Left hindlimb (tissue), 1 donor: ENCODE measurements around the gene WDR73.
"Not testable (repeated sequence)": the region's sequence is repeated elsewhere in the genome, so short reads cannot be mapped to it uniquely, and the experiment has no call there.

Experiments
- DNase-seq: peaks from one replicate; pipeline ENCODE4 v3.0.0-alpha.2; 2018

WDR73 gene

DNA sequence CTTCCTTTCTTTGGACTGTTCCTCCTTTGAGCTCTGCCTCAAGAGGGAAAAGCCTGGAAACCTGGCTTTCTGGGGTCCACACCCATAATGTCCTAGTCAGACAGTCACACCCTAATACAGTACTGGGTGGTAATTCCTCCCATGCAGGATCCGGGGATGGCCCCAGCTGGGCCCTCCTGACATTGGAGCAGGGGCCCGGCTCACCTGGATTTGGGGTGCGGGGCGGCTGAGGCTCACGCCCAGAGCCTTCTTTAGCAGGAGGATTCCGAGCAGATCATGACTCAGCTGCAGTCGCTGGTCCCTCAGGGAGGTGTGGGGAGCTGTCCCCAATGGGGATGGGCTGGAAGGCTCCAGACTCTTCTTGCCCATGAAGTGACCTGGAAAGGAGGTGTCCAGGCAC is 2.9 kb upstream of the WDR73 start:
- no peak for DNase-seq

DNA sequence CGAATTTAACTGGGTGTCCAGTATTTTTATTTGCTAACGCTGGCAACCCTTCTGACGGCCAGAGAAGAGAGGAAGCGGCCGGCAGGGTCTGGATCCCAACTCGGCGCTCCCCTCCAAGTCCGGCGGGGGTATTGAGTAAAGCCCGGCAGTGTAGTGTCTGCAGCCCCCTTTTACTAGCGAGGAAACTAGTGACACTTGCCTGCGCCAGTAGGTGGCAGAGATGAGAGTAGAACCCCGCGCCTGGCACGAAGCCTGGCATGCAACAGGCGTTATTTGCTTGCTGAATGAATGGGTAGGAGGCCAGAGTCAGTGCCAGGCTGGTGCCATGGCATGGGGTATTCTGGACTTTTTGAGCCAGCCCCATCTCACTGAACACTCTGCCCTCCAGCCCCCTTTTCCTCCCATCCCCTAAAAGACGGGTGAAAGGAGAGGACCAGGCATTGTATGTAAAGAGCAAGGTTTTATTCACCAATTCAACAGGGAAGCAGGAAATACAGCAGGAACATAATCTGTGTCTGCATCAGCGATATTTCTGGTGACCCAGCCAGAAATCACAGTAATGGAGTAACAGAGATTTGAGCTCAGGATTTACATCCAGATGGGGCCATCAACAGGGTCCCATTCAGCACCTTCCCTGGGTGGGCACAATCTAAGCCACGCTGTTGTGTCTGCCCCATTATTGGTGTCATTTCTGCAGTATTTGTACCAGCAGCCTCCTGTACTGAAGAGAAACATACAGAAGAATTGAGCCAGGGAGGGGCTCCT is 788 bp upstream of the WDR73 start:
- peak; percentile 84 for DNase-seq

DNA sequence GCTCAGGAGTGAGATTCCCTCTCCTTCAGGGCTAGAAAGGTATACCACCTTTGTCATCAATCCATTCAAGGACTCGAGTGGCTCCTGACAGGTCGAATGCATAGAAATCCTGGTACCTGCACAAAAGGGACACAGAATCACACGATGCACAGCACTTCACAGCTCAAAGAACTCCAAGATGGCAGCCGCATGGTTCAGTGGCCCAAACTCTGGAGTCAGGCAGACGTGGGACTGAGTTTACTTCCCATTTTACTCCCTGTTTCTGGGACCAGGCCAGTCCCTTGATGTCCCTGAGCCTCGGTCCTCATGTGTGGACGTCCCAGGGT is 536 bp downstream of the WDR73 start:
- no peak for DNase-seq

DNA sequence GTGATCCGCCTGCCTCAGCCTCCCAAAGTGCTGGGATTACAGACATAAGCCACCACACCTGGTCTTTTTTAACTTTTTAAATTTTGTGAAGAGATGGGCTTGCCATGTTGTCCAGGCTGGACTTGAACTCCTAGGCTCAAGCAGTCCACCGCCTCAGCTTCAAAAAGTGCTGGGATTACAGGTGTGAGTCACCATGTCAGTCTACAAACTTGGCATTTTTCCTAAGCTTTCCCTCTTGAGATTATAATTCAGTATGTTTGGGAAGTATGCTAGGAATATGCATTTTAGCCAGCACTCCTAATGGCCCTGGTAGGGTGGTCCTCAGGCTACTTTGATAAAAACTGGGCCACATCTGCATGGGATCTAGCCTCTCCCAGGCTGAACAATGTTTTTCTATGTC is 4.4 kb downstream of the WDR73 start:
- DNase-seq = no peak

DNA sequence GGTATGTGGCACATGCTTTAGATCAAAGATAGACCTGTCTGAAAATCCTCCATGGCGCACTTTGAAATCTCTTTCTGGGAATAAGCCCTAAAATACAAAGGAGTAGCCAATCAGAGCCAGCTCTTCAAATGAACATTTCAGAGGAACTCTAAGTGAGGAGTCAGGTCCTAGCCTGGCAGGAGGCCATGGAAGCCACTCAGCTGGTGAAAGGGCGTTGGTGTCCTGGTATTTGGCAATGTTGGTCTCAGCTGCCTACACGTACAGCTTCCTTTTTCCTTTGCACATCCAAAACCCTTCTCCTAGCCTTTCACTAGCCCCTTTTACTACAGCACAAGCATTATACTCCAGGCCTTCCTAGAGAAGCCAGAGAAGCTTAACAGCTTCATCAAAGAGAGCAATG is 5.5 kb downstream of the WDR73 start:
- no peak for DNase-seq

DNA sequence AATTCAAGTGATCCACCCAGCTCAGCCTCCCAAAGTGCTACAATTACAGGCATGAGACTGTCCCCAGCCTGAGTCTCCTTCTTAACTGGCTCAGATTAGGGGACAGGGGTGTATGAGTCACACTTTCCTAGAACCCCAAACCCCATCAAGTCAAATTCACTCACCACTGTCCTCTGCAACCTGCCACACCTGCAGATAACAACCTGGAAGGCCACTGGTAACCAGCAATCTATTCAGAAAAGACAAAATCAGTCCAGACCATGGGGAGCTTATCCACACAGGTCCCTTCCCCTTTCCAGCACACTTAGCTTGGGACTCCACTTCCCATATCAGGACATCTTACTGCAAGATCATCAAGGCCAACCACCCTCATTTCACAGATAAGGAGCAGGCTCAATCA is 6.4 kb downstream of the WDR73 start:
- no peak for DNase-seq

DNA sequence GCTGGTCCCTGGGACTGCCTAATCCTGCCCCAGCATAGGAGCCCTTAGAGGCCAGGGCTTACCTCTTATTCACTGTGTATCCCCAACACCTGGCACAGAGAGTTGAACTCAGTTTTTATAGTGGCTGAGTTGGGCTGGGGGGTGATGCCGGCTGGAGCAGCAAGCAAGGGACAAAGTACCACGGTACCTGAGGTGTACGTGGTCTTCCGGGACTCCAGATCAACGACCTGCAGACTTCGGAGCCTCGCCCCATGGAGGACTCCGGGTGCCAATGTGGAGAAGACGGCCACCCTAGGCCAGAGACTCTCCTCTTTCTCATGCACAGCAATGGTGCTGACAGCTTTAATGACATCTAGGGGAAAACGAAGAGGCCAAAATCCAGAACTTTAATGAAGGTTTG is 8.1 kb downstream of the WDR73 start:
- DNase-seq = no peak

DNA sequence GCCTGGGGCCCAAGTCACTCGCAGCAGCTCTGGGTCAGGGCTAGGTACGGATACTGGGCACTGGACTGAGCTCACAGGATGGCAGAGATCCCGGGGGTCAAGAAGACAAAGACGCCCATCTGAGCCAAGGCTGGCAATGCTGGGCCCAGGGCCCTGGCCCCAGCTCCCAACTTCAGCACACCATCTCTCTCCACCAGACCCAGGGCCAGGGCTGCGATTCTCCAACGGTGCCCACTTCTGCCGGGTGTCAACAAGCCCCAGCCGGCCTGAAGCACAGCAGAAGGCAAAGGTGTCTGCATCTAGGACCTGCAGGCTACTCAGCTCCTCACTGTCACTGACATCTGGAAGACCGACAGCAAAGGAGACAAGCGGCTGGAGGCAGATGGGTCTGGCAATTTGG is 8.6 kb downstream of the WDR73 start:
- no peak for DNase-seq

DNA sequence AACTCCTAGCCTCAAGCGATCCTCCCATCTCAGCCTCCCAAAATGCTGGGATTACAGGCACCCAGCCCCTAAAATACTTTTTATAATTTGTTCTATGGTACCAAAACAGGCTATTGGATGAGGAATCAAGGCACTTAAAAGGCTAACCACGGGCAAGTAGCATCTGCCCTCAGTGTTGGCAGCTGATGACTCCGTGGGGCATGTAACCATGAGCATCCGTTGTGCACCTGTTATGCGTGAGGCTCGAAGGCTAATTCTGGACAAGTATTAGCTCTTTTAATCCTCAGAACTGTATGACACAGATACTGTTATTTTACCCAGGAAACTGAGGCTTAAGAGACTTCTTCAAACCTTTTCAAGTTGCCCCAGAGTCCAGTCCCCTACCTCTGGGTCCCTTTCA is 10.2 kb downstream of the WDR73 start:
- no peak for DNase-seq

DNA sequence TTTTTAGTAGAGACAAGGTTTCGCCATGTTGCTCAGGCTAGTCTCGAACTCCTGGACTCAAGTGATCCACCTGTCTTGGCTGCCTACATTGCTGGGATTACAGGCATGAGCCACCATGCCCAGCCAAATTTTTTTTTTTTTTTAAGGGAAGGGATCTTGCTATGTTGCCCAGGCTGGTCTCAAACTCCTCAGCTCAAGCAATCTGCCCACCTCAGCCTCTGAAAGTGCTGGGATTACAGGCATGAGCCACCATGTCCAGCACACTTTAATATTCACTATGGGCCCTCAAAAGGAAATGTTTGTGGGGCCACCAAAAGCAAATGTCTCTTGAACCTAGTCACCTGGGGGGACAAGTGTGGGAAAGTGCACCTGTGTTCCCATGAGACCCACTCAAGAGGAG is 11.4 kb downstream of the WDR73 start:
- DNase-seq = not testable (repeated sequence)

DNA sequence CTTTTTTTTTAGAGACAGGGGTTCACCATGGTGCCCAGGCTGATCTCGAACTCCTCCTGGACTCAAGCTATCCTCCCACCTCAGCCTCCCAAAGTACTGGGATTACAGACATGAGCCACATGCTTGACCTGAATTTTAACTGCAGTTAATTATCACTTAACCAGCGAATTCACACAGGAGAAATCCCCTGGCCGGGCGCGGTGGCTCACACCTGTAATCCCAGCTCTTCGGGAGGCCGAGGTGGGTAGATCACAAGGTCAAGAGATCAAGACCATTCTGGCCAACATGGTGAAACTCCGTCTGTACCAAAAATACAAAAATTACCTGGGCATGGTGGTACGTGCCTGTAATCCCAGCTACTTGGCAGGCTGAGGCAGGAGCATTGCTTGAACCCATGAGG is 12.2 kb downstream of the WDR73 start:
- DNase-seq = not testable (repeated sequence)

DNA sequence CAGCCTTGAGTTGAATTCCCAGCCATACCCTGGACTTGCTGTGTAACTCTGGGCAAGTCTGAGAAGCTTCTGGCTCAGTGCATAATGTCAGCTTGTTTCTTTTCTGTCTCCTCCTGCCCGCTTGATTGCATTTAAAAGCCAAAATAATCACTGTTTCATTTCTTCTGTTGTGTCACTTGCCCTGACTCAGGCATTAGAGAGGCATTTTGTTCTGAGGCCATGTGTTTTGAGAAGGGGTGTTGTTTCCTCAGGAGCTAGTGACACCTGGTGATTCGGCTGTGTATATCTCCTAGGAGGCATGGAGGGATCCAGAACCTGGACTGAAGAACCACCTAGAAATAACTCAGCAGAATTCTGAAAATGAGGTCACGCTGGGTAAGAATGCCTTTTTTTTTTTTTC is 16.0 kb downstream of the WDR73 start:
- no peak for DNase-seq

DNA sequence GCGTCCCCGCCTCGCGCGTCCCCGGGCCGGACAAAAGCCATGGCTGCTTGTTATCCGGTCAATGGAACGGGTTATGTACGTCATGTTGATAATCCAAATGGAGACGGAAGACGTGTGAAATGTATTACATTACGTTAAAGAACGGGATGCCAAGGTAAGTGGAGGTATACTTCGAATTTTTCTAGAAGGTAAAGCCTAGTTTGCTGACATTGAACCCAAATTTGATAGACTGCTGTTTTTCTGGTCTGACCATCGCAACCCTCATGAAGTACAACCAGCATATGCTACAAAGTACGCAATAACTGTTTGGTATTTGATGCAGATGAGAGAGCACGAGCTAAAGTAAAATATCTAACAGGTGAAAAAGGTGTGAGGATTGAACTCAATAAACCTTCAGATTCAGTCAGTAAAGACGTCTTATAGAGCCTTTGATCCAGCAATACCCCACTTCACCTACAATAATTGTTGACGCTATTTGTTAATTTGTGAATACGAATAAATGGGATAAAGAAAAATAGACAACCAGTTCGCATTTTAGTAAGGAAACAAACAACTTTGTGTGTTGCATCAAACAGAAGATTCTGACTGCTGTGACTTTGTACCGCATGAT is 19.8 kb downstream of the WDR73 start:
- no peak for DNase-seq

DNA sequence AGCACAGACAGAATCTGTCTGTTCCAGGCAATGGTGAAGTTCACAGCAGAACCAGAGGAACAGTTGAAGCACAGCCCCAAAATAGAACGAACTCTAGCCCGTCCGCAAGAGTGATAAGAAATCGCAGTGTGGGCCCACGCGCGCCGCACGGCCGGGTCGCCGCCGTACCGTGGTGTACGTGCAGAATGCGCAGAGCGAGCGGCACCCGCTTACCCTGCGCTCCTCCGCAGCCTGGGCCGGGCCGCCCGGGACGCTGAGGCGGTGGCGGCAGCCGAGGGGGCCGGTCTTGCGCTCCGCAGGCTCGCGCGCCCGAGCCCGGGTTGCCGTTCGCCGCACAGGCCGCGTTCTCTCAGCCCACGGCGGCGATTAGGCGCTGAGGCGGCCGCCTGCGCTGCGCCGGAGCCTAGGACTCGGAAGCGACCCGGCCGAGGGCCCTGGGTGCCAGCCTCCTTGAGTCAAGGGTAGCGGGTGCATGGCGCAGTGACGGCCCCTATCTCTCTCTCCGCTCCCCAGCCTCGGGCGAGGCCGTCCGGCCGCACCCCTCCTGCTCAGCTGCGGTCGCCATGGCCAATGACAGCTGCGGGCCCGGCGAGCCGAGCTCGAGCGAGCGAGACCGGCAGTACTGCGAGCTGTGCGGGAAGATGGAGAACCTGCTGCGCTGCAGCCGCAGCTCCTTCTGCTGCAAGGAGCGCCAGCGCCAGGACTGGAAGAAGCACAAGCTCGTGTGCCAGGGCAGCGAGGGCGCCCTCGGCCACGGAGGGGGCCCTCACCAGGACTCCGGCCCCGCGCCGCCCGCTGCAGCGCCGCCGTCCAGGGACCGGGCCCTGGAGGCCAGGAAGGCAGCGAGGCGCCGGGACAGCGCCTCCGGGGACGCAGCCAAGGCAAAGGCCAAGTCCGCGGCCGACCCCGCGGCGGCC is 20.5 kb downstream of the WDR73 start:
- peak; percentile 85 for DNase-seq

DNA sequence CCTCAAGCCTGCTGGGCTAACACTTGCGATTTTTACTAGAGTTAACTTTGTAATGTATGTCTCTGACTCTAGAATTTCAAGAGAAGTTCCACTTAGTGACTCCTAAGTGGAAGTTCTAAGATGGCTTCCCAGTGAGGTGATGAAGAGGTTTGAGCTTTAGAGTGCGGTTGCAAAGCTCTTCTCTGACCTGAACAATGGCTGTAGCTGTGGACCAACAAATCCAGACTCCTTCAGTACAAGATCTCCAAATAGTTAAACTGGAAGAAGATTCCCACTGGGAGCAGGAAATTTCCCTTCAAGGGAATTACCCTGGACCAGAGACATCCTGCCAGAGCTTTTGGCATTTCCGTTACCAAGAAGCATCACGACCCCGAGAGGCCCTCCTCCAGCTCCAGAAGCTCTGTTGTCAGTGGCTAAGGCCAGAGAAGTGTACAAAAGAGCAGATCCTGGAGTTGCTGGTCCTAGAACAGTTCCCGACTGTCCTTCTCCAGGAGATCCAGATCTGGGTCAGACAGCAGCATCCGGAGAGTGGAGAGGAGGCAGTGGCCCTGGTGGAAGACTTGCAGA is 22.3 kb downstream of the WDR73 start:
- no peak for DNase-seq

DNA sequence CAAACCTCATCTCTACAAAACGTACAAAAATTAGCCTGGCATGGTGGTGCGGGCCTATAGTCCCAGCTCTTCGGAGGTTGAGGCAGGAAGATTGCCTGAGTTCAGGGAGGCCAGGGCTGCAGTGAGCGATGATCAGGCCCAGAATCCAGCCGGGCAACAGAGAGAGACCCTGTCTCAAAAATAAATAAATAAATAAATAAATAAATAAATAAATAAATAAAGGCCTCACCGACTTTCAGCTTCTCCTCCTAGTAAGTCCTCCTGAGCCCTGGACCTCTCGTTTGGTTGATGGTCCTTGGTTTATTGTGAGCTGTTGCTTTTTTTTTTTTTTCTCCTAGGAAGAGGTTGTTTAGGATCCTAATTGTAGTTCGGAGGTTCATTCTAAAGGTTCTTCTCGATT is 25.1 kb downstream of the WDR73 start:
- no peak for DNase-seq

DNA sequence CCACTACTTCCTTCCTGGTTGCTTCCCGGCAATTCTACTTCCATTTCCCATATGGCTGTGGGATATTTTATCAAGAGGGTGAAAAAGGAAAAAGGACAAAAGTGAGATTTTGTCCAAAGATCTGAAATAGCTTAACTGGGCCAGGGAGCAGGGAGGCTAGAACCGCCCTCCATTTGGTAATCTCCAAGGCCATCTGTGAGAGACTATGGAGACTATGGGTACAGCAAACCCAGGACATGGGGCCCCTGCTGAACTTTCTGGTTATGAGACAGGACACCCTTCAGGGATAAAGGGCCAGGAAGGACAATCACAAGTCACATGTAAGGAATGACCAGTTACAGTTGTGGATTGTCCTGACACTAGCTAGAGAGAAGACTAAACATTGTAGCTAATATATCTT is 29.0 kb downstream of the WDR73 start:
- no peak for DNase-seq

DNA sequence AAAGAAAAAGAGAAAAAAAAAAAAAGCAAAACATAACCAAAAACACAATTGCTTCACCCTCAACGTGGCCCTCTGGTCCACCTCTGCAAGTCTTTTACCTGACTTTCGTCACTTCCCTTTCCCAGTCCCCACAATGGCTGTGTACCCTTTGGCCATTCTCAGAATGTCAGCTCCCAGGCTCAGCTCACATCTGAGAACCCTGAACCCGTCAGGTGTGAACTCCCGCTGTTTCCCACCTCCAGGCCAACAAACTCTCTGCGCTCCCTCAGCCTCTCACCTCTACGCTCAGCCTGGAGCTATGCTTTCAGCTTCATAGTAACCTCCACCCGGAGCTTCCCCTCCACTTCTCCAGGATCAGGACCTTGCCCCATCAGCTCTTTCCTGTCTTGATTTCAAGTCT is 29.7 kb downstream of the WDR73 start:
- no peak for DNase-seq

DNA sequence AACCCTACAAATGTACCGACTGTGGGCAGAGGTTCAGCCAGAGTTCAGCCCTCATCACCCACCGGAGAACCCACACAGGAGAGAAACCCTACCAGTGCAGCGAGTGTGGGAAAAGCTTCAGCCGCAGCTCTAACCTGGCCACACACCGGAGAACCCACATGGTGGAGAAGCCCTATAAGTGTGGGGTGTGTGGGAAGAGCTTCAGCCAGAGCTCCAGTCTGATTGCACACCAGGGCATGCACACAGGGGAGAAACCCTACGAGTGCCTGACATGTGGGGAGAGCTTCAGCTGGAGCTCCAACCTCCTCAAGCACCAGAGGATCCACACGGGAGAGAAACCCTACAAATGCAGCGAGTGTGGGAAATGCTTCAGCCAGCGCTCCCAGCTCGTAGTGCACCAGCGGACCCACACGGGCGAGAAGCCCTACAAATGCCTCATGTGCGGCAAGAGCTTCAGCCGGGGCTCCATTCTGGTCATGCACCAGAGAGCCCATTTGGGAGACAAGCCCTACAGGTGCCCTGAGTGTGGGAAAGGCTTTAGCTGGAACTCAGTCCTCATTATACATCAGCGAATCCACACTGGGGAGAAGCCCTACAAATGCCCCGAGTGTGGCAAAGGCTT is 32.6 kb downstream of the WDR73 start:
- no peak for DNase-seq

DNA sequence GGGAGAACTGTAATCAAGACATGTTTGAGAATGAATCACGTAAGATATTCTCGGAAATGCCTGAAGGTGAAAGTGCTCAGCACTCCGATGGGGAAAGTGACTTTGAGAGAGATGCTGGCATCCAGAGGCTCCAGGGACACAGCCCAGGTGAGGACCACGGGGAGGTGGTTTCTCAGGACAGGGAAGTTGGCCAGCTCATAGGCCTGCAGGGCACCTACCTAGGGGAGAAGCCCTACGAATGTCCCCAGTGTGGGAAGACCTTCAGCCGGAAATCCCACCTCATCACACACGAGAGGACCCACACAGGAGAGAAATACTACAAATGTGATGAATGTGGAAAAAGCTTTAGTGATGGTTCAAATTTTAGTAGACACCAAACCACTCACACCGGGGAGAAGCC is 33.5 kb downstream of the WDR73 start:
- no peak for DNase-seq

DNA sequence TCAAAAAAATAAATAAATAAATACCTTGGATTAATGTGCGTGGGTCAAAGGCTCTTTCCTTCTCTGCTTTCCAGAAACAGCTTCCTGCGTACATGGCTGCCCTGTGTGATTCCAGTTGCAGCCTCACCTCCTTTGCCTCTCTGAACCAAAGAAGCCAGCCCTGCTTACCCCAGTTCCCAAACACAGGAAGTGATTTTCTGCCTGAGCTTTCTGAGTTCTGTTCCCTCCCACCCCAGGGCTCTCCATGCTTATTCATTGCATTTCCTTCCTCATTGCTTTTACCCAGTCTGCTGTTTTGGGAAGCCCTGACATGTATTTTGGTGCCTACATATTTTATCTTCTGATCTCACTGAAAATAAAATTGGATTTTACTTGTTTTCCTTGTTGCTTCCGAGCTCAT is 37.8 kb downstream of the WDR73 start:
- DNase-seq = no peak

DNA sequence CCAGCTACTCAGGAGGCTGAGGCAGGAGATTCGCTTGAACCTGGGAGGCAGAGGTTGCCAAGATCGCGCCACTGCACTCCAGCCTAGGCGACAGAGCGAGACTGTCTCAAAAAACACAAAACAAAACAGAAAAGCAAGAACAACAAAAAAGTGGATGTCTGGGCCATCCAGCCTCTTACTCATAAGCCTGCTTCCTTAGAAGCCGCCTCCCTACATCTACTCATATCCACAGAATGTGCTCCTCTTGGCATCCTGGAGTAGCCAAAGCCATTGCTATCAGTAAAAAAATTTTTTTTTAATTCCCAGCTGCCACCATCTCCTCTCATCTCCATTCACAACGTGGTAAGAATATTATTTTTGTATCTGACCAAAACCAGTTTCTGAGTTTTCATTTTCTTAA is 42.5 kb downstream of the WDR73 start:
- DNase-seq = no peak

DNA sequence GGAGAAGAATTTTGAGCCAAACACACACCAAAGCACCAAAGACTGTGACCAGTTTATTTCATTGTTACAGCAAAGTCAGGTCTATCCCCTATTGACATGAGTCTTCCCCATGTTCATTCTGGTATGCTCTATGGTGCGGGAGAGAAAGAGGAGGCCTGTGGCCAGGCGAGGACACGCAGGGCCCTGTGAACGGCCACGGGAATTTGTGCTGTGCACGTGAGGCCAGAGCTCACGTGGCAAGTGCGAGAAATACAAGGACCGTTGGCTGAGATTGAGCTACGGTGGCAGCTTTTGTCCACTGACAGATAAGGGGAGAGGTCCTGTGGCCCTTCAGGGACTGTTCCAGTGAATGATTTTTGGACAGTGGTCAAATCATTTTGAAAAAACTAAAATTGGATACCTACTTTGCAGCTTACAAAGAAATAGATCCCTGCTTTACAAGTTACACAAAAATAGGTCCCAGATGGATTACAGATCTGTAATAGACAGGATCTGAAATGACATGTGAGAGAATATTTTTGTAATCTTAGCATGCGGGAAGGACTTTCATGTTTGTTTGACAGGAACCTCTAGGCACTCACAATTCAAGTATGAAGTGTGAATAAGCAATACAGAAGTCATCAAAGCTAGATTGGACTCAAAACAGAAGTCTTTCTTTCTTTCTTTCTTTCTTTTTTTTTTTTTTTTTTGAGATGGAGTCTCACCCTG is 44.1 kb downstream of the WDR73 start:
- no peak for DNase-seq
